GM18499 (cell line): ENCODE measurements around the gene HES7.

Experiments used
- ATAC-seq: cut with Tn5 transposase; IDR thresholded peaks from one replicate; pipeline ENCODE4 v1.9.1; 2021; ENCODE audit warnings: moderate number of reproducible peaks; ENCODE audit not compliant: insufficient read depth, unreplicated experiment

HES7 gene

GRCh38 chr17:8075574-8076342 lies 48.1 kb downstream of the HES7 start:
- ATAC-seq, result no peak

GRCh38 chr17:8075081-8075480 lies 48.8 kb downstream of the HES7 start:
- no peak for ATAC-seq

- ATAC-seq, result no peak
Observed at GRCh38 chr17:8074554-8074953, 49.4 kb downstream of the HES7 start.

- no peak for ATAC-seq
Observed at GRCh38 chr17:8073627-8074484, 50.0 kb downstream of the HES7 start.

GRCh38 chr17:8072729-8073461 lies 51.0 kb downstream of the HES7 start:
- no peak for ATAC-seq

- no peak for ATAC-seq
Observed at GRCh38 chr17:8072341-8072728, 51.6 kb downstream of the HES7 start.

GRCh38 chr17:8071496-8071895 lies 52.4 kb downstream of the HES7 start:
- ATAC-seq, result no peak
